Stimulated activated CD4-positive, alpha-beta T cell treated with anti-CD3 and anti-CD28 coated beads, TNF-alpha, amount 100 ng/mL, for 4 hours (primary cell): ENCODE data around the gene TUBGCP2.

Experiments
- DNase-seq, 3 experiments: peaks; one replicate each; pipeline ENCODE4 v3.0.0-alpha.2; 2020; ENCODE audit warnings: low read depth in 3 of 3

Gene TUBGCP2

GRCh38 chr10:133341983-133342382 is 33.3 kb upstream of the TUBGCP2 start:
- DNase-seq, result no peak

GRCh38 chr10:133339708-133340380 is 31.2 kb upstream of the TUBGCP2 start:
- no peak for DNase-seq

- no peak for DNase-seq
Observed at GRCh38 chr10:133338080-133339071, 29.7 kb upstream of the TUBGCP2 start.

GRCh38 chr10:133337370-133337725 is 28.7 kb upstream of the TUBGCP2 start:
- DNase-seq, result no peak

GRCh38 chr10:133336577-133337369 is 28.1 kb upstream of the TUBGCP2 start, which contains the start of gene CALY:
Gene CALY (minus strand): TSS chr10:133336896. CDS start chr10:133328989, 7,907 bp downstream.
- peak; percentile 45 to 76 (median 67) for DNase-seq

GRCh38 chr10:133336118-133336576 is 27.5 kb upstream of the TUBGCP2 start:
- no peak for DNase-seq

- DNase-seq, result peak; percentile 41 to 70 (median 68)
Observed at GRCh38 chr10:133335246-133336117, 26.8 kb upstream of the TUBGCP2 start.

- no peak for DNase-seq
Observed at GRCh38 chr10:133334503-133335245, 26.0 kb upstream of the TUBGCP2 start.

GRCh38 chr10:133332936-133333699 is 24.4 kb upstream of the TUBGCP2 start:
- no peak for DNase-seq

GRCh38 chr10:133329491-133330202 is 21.0 kb upstream of the TUBGCP2 start:
- DNase-seq, result peak; percentile 78 to 85 (median 81)

- no peak for DNase-seq
Observed at GRCh38 chr10:133328358-133329343, 20.0 kb upstream of the TUBGCP2 start.

GRCh38 chr10:133327651-133328357 is 19.1 kb upstream of the TUBGCP2 start:
- DNase-seq, result no peak

GRCh38 chr10:133326745-133327650 is 18.3 kb upstream of the TUBGCP2 start:
- DNase-seq, result no peak

- DNase-seq, result no peak
Observed at GRCh38 chr10:133326223-133326551, 17.5 kb upstream of the TUBGCP2 start.

- no peak for DNase-seq
Observed at GRCh38 chr10:133325440-133326222, 17.0 kb upstream of the TUBGCP2 start.
